Measurements from ENCODE around the gene SLIT3.

DNA sequence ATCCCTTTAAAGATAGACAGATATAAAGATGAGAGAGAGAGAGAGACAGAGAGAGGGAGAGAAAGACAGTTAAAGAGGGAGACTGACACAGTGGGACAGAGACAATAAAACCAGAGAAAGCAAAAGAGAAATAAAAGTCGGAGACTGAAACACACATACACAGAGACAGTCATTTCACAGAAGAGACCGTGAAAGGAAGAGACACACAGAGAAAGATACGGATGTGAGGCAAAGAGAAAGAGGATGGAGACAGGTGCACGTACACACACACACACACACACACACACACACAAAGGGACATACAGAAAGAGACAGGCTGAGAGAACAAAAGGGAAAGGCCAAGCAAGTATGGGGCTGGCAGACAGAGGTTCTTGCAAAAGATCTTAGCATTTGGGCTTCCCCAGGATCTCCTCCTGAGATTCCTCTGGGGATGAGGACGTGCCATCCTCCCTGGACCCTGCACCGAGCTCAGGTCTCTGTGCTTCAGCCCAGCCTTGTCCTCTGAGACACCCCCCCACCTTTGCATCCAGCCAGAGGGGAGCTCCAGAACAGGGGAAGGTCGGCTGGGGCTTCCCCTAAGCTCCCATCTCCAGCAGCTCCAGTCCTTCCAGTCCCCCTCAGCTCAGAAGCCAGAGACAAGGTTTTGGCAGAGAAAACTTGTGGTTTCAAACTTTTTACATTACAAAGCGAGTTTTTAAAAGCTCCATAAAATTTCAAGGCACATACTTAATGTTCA, 403.4 kb downstream of the SLIT3 start:
- TF ChIP-seq POLR2A (IDR thresholded peaks at IDR 0.05) = no peak
- TF ChIP-seq, protein P1, sequence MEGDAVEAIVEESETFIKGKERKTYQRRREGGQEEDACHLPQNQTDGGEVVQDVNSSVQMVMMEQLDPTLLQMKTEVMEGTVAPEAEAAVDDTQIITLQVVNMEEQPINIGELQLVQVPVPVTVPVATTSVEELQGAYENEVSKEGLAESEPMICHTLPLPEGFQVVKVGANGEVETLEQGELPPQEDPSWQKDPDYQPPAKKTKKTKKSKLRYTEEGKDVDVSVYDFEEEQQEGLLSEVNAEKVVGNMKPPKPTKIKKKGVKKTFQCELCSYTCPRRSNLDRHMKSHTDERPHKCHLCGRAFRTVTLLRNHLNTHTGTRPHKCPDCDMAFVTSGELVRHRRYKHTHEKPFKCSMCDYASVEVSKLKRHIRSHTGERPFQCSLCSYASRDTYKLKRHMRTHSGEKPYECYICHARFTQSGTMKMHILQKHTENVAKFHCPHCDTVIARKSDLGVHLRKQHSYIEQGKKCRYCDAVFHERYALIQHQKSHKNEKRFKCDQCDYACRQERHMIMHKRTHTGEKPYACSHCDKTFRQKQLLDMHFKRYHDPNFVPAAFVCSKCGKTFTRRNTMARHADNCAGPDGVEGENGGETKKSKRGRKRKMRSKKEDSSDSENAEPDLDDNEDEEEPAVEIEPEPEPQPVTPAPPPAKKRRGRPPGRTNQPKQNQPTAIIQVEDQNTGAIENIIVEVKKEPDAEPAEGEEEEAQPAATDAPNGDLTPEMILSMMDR (IDR thresholded peaks at IDR 0.05) = no peak

All from Peyer's patch (tissue), 4 donors.